GM19240 (cell line): ENCODE results near the gene HRH1.
"Not testable (repeated sequence)": the region's sequence is repeated elsewhere in the genome, so short reads cannot be mapped to it uniquely, and the experiment has no call there.

Experiments
- DNase-seq: peaks from one replicate; pipeline ENCODE4 v3.0.0; 2011; ENCODE audit warnings: low spot score; ENCODE audit not compliant: insufficient read length

Gene HRH1

GRCh38 chr3:11238880-11239279, 84.6 kb downstream of the HRH1 start:
- DNase-seq, result no peak

GRCh38 chr3:11239796-11240195, 85.5 kb downstream of the HRH1 start:
- no peak for DNase-seq

- no peak for DNase-seq
Observed at GRCh38 chr3:11240496-11240895, 86.2 kb downstream of the HRH1 start.

GRCh38 chr3:11244121-11244677, 89.9 kb downstream of the HRH1 start:
- DNase-seq, result no peak

GRCh38 chr3:11245276-11245675, 91.0 kb downstream of the HRH1 start:
- DNase-seq, result no peak

GRCh38 chr3:11245827-11246662, 91.8 kb downstream of the HRH1 start:
- DNase-seq, result no peak

GRCh38 chr3:11246663-11246970, 92.3 kb downstream of the HRH1 start:
- DNase-seq, result no peak

- DNase-seq, result no peak
Observed at GRCh38 chr3:11247362-11247761, 93.1 kb downstream of the HRH1 start.

- no peak for DNase-seq
Observed at GRCh38 chr3:11248596-11248995, 94.3 kb downstream of the HRH1 start.

- no peak for DNase-seq
Observed at GRCh38 chr3:11250902-11251806, 96.9 kb downstream of the HRH1 start.

- DNase-seq, result no peak
Observed at GRCh38 chr3:11251807-11252176, 97.5 kb downstream of the HRH1 start.

- DNase-seq, result no peak
Observed at GRCh38 chr3:11254876-11255275, 100.6 kb downstream of the HRH1 start.

GRCh38 chr3:11255537-11255936, 101.2 kb downstream of the HRH1 start:
- not testable (repeated sequence) for DNase-seq

- no peak for DNase-seq
Observed at GRCh38 chr3:11258958-11259357, 104.7 kb downstream of the HRH1 start.

GRCh38 chr3:11260460-11260859, 106.2 kb downstream of the HRH1 start:
- no peak for DNase-seq

- DNase-seq, result no peak
Observed at GRCh38 chr3:11269007-11269406, 114.7 kb downstream of the HRH1 start.

- peak; percentile 89 for DNase-seq
Observed at GRCh38 chr3:11271986-11272904, 118.0 kb downstream of the HRH1 start, which contains the start of gene ATG7. Gene ATG7, plus strand, starts transcription at chr3:11272397. Its CDS starts 26,299 bp downstream, at chr3:11298696.

GRCh38 chr3:11272906-11273574, 118.7 kb downstream of the HRH1 start:
- no peak for DNase-seq

- DNase-seq, result no peak
Observed at GRCh38 chr3:11273891-11274291, 119.6 kb downstream of the HRH1 start.

GRCh38 chr3:11274566-11275142, 120.4 kb downstream of the HRH1 start:
- DNase-seq, result no peak
